Stimulated activated CD4-positive, alpha-beta T cell treated with anti-CD3 and anti-CD28 coated beads, Interleukin-2, amount 100 ng/mL, for 24 hours (primary cell): ENCODE data around the gene SLC26A1.
"Not testable (repeated sequence)": the region's sequence is repeated elsewhere in the genome, so short reads cannot be mapped to it uniquely, and the experiment has no call there.

ENCODE experiments used
- DNase-seq, 2 donors: peaks; one replicate each; pipeline ENCODE4 v3.0.0-alpha.2; 2020

Gene SLC26A1

GRCh38 chr4:1013225-1014073, 20.2 kb upstream of the SLC26A1 start:
- DNase-seq = no peak

- DNase-seq = peak; percentile 42 to 44
Observed at GRCh38 chr4:1012034-1012739, 19.0 kb upstream of the SLC26A1 start.

- DNase-seq = no peak
Observed at GRCh38 chr4:1011666-1012033, 18.4 kb upstream of the SLC26A1 start.

GRCh38 chr4:1011022-1011665, 17.9 kb upstream of the SLC26A1 start, which contains the start of gene FGFRL1:
TSS of gene FGFRL1 (plus strand) at chr4:1011626. CDS start at chr4:1012486, 860 bp downstream.
- peak; percentile 92 to 97 for DNase-seq

- peak; percentile 72 to 73 for DNase-seq
Observed at GRCh38 chr4:1010395-1011021, 17.3 kb upstream of the SLC26A1 start.

- peak; percentile 73 to 79 for DNase-seq
Observed at GRCh38 chr4:1009542-1010394, 16.6 kb upstream of the SLC26A1 start.

GRCh38 chr4:1008840-1009541, 15.8 kb upstream of the SLC26A1 start:
- DNase-seq = peak; percentile 34 to 40

- no peak for DNase-seq
Observed at GRCh38 chr4:1006856-1007255, 13.7 kb upstream of the SLC26A1 start.

- no peak for DNase-seq
Observed at GRCh38 chr4:1004557-1005485, 11.6 kb upstream of the SLC26A1 start.

- no peak for DNase-seq
Observed at GRCh38 chr4:1004071-1004418, 10.8 kb upstream of the SLC26A1 start.

GRCh38 chr4:1003271-1004070, 10.3 kb upstream of the SLC26A1 start:
- no peak for DNase-seq

- no peak for DNase-seq
Observed at GRCh38 chr4:1002631-1003251, 9.5 kb upstream of the SLC26A1 start.

GRCh38 chr4:1002131-1002630, 9.0 kb upstream of the SLC26A1 start:
- peak in 1 of 2 donors; percentile 38 for DNase-seq

- no peak for DNase-seq
Observed at GRCh38 chr4:1001561-1002130, 8.4 kb upstream of the SLC26A1 start.

GRCh38 chr4:1000686-1001260, 7.6 kb upstream of the SLC26A1 start:
- DNase-seq = no peak

GRCh38 chr4:999882-1000425, 6.8 kb upstream of the SLC26A1 start:
- DNase-seq = no peak

- DNase-seq = not testable (repeated sequence)
Observed at GRCh38 chr4:999240-999863, 6.1 kb upstream of the SLC26A1 start.
